GM19099 (cell line): ENCODE data around the gene OSGIN1.

Experiments used
- POLR2A ChIP-seq: IDR thresholded peaks from 3 replicates; pipeline ENCODE4 v1.6.1; 2011; ENCODE audit warnings: low read depth; ENCODE audit not compliant: insufficient read length; ENCODE audit errors: extremely low read depth

Gene OSGIN1

GRCh38 chr16:83945587-83945986 lies 7.5 kb upstream of the OSGIN1 start:
- TF ChIP-seq POLR2A: no peak

DNA sequence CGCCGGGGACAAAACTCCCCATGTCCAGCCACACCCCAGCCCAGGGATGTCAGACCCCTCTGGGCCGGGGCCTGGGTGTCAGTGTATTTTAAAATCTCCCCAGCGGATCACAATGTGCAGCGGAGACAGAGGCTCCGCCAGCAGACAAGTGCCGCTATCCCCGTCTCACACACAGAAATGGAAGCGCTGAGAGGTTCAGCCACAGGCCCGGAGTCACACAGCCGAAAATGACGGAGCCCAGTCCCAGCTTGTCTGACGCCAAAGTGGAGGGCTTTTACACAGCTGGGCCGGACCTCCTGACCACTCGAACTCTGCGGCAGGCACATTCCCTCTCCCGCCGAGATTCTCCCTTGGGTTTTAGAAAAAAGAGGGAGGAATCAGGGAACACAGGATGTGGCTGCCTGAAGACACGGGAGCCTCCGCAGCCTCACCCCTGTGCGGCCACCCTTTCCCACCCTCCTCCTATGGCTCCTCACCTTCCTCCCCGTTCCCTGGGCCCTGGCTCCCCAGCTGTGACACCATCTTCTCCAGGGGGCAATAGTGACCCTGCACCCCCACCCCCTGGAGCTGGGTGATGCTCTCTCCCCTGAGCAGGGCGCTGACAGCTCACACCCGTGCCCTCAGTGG lies 6.8 kb upstream of the OSGIN1 start:
- TF ChIP-seq POLR2A: no peak

DNA sequence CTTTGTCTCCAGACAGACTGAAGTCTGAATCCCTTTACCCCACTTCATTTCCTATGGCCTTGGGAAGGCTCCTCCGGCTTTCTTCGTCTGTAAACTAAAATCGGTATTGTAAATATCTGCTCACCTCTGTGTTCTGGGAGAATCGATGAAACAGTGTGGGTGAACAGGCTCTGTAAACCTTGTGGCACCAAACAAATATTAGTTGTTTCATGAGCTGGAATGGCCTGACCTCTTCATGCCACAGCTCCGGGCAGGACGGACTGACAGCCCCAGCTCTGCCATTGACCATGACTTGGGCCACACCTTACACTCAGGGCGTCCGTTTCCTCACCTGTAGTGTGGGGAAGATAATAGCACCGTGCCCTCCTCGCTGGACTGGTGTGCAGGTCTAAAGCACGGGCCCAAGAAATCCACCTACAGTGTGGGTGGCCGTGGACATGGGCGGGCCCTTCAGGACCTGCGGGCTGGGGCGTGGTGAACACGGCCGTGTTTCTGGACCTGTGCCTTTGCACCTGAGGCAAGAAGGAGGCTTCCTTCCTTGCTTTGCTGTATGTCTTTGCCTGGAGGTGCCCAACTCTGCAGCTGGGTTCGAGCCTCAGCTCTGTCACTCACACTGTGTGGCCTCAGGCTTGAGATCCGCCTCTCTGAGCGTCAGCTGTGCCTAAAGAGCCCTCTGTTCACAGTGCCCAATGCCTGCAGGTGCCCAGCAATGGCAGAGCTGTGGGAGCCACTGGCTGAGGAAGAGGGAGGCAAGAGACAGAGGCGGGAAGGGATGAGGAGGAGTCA lies 6.1 kb upstream of the OSGIN1 start:
- no peak for TF ChIP-seq POLR2A

DNA sequence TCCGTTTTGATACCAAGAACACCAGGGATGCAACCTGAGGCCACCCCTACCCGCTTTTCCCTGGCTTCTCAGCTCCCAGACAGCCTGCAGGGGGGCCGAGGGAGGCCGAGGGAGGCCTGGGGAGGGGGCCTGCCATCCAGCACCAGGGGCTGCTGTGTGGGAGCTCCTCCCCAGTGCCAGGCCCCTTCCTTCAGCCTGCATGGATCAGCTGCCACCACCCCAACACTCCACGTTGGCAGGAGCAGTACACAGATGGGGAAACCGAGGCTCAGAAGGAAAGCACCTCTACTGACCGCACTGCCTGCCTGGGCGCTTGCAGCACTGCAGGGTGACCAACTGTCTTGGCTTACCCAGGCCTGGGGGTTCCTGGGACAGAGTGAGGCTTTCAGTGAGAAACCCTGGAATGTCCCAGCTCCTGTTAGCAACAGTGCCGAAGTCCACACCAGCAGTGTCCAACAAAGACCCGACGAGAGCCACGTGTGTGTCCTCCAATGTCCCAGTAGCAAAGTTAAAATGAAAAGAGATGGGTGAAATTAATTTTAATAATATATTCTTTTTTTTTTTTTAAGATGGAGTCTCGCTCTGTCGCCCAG lies 5.3 kb upstream of the OSGIN1 start:
- TF ChIP-seq POLR2A: no peak

GRCh38 chr16:83948914-83949723 lies 3.9 kb upstream of the OSGIN1 start:
- no peak for TF ChIP-seq POLR2A

GRCh38 chr16:83949724-83950001 lies 3.4 kb upstream of the OSGIN1 start:
- TF ChIP-seq POLR2A: no peak

- no peak for TF ChIP-seq POLR2A
Measured at GRCh38 chr16:83951544-83951943, 1.5 kb upstream of the OSGIN1 start.

DNA sequence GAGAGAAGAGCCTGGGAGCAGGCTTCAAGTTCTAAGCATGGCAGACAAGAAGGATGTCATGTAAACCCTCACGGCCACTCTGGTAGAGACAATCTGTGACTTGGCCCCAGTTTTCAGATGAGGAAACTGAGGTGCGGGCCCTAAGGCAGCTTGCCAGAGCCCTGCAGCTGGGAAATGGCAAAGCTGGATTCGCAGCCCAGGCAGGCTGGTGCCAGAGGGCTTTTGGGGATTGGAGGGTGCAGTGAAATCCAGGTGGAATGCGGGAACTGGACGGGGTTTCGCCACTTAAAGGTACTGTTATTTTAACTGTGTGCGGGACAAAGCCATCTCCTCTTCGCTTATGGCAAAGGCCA lies 477 bp upstream of the OSGIN1 start:
- TF ChIP-seq POLR2A: no peak

DNA sequence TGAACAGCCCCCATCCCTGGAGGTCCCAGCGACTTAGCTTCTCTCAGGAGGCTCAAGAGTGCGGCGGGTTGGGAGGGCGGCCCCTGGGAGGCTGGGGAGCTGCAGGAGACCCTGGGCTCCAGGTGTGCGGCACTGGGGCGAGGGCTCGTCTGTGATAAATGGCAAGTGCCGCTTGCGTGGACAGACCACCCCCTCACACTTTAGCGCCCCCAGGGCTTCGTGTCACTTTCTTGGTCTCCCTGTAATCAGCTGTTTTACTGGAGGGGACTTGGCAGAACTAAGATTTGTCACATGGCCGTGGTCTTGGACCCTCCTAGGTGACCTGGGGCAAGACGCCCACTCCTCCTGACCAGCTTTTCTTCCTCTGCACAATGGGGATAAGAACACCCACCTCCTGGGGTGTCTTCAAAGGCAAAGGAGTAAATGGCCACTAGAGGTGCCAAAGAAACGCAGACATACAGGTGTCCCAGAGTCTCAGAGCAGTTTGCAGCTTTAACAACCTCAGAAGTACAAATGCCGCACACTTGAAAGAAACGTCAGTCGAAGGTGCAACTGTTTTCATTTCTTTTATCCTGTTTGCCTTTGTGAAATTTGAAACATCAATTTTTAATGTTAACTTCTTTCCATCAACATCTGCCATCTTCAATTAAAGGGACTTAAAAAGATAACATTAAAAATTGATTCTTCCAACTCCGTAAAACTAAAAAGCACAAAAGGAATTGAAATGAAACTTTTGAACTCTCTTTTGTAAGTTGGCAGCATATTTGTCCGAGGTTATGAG lies 946 bp downstream of the OSGIN1 start:
- TF ChIP-seq POLR2A: no peak

DNA sequence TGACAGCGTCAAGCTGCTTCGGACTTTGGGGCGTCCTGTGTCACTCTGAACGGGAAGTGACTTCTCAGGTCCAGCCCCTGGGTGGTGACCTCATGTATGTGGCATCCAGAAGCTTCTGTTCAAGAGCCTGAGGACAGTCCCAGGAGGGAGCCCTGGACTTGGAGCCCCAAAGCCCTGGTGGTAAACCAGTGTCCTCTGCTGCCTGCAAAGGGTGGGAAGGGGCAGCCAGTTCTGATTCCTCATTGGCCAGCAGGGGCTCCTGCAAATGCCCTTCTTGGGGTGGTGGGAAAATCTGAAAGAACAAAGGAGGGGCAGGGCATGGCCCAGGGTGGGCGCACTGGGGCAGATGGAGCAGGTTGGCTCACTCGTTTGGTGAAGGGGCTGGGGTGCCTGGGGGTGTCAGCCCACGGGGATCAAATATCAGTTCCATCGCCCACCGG lies 1.6 kb downstream of the OSGIN1 start:
- no peak for TF ChIP-seq POLR2A

DNA sequence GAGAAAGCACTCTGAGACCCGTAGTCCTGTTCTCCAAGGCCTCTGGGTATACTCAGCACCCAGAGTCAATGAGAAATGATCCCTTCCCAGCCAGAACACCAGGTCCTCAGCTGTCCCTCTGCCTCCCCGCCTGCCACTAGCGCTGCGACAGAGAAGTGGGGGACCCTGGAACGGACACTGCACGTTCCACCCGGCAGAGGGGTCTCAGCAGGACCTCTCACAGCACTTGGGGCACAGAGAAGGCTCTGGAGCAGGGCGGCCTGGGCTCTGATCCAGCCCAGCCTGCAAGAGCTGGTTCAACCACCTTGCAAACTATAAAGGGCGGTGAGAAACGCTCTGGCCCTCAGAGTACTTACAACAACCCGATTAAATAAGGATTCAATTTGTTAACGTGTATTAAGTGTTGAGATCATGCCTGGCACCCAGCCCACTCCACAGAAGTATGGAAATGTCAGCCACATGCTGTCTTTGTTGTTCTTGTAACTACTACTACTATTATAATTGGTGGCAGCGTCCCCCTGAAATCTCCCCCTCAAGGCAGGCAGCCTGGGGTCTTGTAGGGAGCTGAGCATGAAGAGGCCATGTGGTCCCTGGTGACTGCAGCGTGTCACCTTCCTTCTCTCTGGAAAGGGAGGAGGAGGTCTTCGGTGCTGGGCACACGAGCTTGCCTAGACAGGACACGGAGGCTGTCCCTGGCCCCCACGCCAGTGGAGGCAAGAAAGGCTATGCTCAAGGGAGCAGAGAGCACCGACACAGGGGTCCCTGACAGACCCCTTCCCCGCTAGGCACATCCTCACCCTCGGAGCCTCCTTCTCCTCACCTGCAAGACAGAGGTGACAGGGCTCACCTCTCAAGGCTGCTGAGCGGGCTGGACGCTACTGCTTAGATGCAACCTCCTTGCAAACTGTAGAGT lies 2.4 kb downstream of the OSGIN1 start:
- no peak for TF ChIP-seq POLR2A

DNA sequence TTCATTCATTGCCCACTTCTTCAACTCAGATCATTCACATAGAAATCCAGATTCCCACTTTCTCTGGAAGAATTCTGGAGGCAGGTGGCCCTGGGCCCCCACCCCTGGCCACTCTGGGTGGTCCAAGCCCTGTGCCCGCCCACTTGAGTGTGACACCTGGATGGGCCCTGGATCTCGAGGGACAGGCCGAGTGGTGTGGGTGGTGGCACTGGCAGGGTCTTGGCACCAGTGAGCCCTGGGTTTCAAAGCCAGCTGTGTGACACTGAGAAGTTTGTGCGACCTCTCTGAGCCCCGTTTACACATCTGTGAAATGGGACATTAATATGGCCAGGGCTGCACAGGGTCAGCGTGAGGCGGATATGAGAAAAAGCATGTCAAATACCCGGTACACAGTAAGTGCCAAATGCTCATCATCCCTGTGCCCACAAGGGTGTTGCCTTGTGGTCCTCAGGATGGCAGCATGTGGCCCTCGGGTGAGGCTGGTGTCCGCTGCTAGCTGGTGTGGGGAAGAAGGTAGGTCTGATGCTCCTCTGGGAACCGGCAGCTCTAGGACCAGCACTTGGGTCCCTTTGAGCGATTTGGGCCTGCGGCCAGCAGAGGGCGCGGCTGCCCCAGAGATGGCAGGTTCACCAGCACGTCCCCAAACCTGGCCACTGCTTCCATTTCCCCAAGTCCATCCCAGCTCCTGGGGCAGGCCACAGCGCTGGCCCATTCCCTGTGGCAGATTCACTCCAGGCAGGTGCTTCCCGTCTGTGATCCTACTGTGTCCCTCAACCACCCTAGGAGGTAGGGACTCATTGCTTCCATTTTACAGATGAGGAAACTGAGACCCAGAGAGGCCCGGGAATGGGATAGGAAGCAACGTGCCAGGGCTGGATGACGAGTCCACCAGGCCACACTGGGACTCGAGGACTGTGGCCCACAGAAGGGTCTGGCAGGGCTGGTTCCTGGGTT lies 3.6 kb downstream of the OSGIN1 start:
- TF ChIP-seq POLR2A: no peak
